HCEC 1CT (cell line): Measurements from ENCODE around the gene PTBP1.

Source experiments
- DNase-seq: peaks from one replicate; pipeline ENCODE4 v3.0.0-alpha.2; 2017

Gene PTBP1

DNA sequence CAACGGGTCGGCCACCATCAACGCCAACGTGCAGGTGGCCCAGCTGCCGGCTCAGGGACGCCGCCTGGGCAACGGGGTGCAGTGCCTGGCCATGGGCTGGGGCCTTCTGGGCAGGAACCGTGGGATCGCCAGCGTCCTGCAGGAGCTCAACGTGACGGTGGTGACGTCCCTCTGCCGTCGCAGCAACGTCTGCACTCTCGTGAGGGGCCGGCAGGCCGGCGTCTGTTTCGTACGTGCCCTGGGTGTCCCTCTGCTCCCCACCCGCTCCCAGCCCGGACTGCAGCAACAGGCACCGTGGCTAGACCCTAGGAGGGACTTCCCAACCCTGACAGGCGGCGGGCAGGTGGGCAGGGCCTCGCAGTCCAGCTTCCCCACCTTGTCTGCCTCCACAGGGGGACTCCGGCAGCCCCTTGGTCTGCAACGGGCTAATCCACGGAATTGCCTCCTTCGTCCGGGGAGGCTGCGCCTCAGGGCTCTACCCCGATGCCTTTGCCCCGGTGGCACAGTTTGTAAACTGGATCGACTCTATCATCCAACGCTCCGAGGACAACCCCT lies 58.4 kb downstream of the PTBP1 start:
- no peak for DNase-seq

DNA sequence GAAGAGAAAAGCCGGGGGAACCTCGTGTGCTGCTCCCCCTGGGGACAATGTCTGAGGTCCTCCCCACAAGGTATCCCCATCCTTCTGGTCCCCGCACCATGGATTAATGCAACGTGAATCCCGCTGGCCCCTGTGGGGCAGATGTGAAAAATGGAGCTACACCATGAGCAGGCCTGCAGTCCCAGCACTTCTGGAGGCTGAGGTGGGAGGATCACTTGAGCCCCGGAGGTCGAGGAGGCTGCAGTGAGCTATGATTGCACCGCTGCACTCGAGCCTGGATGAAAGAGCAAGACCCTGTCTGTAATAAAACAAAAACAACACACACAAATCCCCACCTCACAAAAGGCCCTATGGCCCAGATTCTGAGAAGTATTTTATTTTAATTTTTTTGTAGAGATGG lies 61.0 kb downstream of the PTBP1 start:
- no peak for DNase-seq

DNA sequence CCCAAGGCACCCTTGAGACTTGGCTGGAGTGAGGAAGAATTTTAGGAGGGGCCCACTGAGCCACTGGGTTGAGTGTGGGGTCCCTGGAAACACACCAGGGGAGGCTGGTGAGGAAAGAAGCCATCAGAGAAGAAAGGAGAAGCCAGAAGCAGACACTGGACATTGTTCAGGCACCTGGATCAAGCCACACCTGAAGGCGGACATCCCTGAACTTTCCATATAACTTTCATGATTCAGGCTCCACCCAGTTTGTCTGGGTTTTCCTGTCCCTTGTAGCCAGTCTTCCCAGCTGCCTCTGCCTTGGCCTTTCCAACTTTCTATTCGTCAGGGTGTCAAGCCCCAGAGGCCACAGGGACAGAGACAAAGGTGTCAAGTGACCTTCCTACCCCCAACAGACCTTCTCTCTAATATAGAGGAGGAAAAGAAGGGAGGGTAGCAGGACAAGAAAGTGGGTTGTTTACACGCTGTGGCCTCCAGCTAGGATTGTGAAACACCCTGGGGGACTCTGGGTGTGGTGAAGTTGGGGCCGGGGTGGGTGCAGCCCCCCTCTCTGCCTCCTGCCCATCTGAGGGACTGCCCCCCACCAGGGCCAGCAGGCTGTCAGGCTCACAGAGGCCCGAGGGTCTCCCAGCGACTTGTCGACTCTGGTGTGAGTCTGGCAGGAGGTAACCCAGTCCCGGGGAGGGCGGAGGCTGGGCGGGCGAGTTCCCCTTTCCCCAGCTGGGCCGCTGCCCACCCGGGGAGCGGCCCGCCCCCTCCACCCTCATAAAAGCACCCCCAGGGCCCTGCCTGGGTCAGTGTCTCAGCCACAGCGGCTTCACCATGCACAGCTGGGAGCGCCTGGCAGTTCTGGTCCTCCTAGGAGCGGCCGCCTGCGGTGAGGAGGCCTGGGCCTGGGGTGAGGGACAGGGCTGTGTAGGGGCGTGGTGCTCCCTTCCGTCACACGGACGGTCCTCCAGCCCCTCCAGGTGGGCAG lies 61.9 kb downstream of the PTBP1 start, which contains the start of gene CFD:
Gene CFD (plus strand): TSS at position 797 of the 976 bp plus-strand sequence. CDS start 26 bp downstream, at position 823.
- no peak for DNase-seq

DNA sequence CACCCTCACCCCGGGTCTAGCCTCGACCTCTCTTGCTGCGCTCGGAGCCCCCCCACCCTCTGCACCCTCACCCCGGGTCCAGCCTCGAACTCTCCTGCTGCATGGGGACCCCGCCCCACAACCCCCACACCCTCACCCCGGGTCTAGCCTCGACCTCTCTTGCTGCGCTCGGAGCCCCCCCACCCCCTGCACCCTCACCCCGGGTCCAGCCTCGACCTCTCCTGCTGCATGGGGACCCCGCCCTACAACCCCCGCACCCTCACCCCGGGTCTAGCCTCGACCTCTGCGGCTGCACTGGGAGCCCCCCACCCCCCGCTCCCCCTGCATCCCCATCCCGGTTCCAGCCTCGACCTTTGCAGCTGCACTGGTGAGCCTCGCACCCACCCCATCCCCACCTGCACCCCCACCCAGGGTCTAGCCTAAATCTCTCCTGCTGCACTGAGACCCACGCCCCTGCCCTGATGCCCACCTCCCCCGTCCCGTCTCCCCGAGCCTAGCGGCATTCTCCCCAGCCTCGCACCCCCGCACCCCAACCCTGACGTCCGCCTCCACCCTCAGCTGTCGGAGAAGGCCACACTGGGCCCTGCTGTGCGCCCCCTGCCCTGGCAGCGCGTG lies 64.0 kb downstream of the PTBP1 start:
- no peak for DNase-seq
